A673 (cell line): Measurements from ENCODE around the gene SPATS1. TPM values are rescaled to one million over a fixed set of nuclear protein-coding genes. Genes with fewer than 3 reads are reported as not detected.

Experiments used
- BruUV-seq: library from RNA; stranded (reverse); fragments of 400-500 nt; replicated peaks from 2 replicates; lab custom pipeline; 2021; lab: Mats Ljungman, UMichigan
- CTCF ChIA-PET: fragments of 300-600 bp; sonication (Branson Sonifier 250); formaldehyde crosslinking; loops from one replicate; lab custom pipeline; 2022; ENCODE audit warnings: antibody characterized with exemption; lab: Charles Lee
- POLR2A ChIA-PET: fragments of 300-600 bp; sonication (Branson Sonifier 250); formaldehyde crosslinking; loops from one replicate; lab custom pipeline; 2022; ENCODE audit warnings: antibody characterized with exemption; ENCODE audit not compliant: low non-redundant PET; lab: Charles Lee
- DNase-seq: peaks from one replicate; pipeline ENCODE4 v3.0.0-alpha.2; 2015; ENCODE audit warnings: low spot score
- H3K27ac ChIP-seq: fragments of 200-600 bp; sonication (generic); 2 replicates; pipeline ENCODE4 v1.5.1; 2016; ENCODE audit warnings: mixed run types, low read depth, mild to moderate bottlenecking, mixed read lengths, antibody characterized with exemption, low read length; ENCODE audit not compliant: poor library complexity, severe bottlenecking
- H3K27me3 ChIP-seq: fragments of 200-600 bp; sonication (generic); replicated peaks from 2 replicates; pipeline ENCODE4 v1.6.1; 2017; ENCODE audit warnings: mixed run types, low read depth, mild to moderate bottlenecking, mixed read lengths, antibody characterized with exemption, low read length; ENCODE audit not compliant: insufficient read depth, poor library complexity
- H3K36me3 ChIP-seq: fragments of 200-600 bp; sonication (generic); 2 replicates; pipeline ENCODE4 v1.6.1; 2016; ENCODE audit warnings: mixed run types, mild to moderate bottlenecking, mixed read lengths, antibody characterized with exemption, low read length; ENCODE audit not compliant: insufficient read depth, poor library complexity, severe bottlenecking
- H3K4me1 ChIP-seq: fragments of 200-600 bp; sonication (generic); 2 replicates; pipeline ENCODE4 v1.6.1; 2017; ENCODE audit warnings: mixed run types, mild to moderate bottlenecking, mixed read lengths, antibody characterized with exemption, low read length; ENCODE audit not compliant: insufficient read depth, poor library complexity, severe bottlenecking
- H3K4me3 ChIP-seq: fragments of 200-600 bp; sonication (generic); 2 replicates; pipeline ENCODE4 v1.5.1; 2016; ENCODE audit warnings: low read depth, mixed run types, mild to moderate bottlenecking, mixed read lengths, low read length; ENCODE audit not compliant: poor library complexity, severe bottlenecking
- H3K9me3 ChIP-seq: fragments of 200-600 bp; sonication (generic); 2 replicates; pipeline ENCODE4 v1.6.1; 2016; ENCODE audit warnings: mixed run types, low read depth, mild to moderate bottlenecking, mixed read lengths, antibody characterized with exemption, low read length; ENCODE audit not compliant: poor library complexity, severe bottlenecking
- EZH2 ChIP-seq: fragments of 200-600 bp; sonication (generic); IDR thresholded peaks from 2 replicates; pipeline ENCODE4 v1.6.1; 2017; ENCODE audit warnings: borderline replicate concordance, low read depth, mild to moderate bottlenecking, mixed read lengths, antibody characterized with exemption, low read length; ENCODE audit not compliant: poor library complexity, severe bottlenecking
- intact Hi-C: fragments of 100-400 bp; cut with micrococcal nuclease; formaldehyde crosslinking; loops from one replicate; pipeline ENCODE4 v1.10.0; 2022; ENCODE audit not compliant: unreplicated experiment
- total RNA-seq: library from RNA; stranded (reverse); gene quantifications from 2 replicates; pipeline ENCODE4 v1.2.3, GENCODE V29; 2021
- TF ChIP-seq, protein P1 (sequence below): fragments of 300-800, 200-600 bp; sonication (generic); conservative IDR thresholded peaks from 2 replicates; pipeline ENCODE4 v1.5.1; 2017; ENCODE audit warnings: low read depth, mild to moderate bottlenecking, antibody characterized with exemption, low read length, moderate library complexity, mixed read lengths

Gene SPATS1
- total RNA-seq, 1 experiment from 2014 or later, result not detected

DNA sequence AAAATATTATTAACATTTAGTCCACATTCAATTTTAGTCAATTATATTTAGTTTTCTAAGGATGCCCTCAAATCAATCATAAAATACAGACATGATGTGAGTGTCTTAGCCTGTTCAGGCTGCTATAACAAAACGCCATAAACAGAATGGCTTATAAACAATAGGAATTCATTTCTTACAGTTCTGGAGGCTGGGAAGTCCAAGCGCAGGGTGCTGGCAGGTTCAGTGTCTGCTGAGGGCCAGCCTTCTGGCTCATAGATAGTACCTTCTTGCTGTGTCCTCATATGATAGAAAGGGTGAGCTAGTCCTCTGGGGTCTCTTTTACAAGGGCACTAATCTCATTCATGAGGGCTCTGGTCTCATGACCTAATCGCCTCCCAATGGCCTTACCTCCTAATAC is 35.0 kb downstream of the SPATS1 start:
- TF ChIP-seq EZH2, result no peak
- TF ChIP-seq, protein P1, sequence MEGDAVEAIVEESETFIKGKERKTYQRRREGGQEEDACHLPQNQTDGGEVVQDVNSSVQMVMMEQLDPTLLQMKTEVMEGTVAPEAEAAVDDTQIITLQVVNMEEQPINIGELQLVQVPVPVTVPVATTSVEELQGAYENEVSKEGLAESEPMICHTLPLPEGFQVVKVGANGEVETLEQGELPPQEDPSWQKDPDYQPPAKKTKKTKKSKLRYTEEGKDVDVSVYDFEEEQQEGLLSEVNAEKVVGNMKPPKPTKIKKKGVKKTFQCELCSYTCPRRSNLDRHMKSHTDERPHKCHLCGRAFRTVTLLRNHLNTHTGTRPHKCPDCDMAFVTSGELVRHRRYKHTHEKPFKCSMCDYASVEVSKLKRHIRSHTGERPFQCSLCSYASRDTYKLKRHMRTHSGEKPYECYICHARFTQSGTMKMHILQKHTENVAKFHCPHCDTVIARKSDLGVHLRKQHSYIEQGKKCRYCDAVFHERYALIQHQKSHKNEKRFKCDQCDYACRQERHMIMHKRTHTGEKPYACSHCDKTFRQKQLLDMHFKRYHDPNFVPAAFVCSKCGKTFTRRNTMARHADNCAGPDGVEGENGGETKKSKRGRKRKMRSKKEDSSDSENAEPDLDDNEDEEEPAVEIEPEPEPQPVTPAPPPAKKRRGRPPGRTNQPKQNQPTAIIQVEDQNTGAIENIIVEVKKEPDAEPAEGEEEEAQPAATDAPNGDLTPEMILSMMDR, result no peak
- ChIA-PET POLR2A (no interaction called here), CTCF (no interaction called here)
- H3K27ac ChIP-seq, result no peak overlapping the region
- intact Hi-C loops, result no loop called here
- H3K4me1 ChIP-seq, result no peaks in the 10 kb centered on the region
- no peaks in the 10 kb centered on the region for H3K27me3 ChIP-seq
- H3K4me3 ChIP-seq, result no peak overlapping the region
- DNase-seq, result no peak
- H3K36me3 ChIP-seq, result no peaks in the 10 kb centered on the region
- no TSS peak for BruUV-seq
- no peaks in the 10 kb centered on the region for H3K9me3 ChIP-seq

DNA sequence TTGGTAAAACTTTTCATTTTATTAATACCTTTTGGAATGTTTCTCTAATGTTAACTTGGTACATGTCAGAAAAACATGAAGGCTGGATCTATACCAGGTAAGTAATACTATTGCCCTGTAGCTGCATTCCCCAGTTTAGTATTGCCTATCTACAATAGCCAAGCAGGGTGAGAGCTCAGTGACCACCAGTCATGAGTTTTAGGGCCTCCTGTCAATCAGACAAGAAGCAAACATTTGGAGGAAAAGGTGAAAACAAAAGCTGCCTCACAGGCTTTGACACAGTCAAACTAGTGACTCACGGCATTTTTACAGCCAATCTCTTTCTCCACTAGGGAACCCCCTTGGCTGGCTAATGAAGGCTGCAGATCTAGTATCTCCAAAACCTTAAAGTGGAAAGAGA is 35.5 kb downstream of the SPATS1 start:
- intact Hi-C loops, result no loop called here
- Histone ChIP-seq H3K4me1 (no peaks in the 10 kb centered on the region), H3K36me3 (no peaks in the 10 kb centered on the region), H3K27me3 (no peaks in the 10 kb centered on the region), H3K27ac (no peak overlapping the region), H3K9me3 (no peaks in the 10 kb centered on the region), H3K4me3 (no peak overlapping the region)
- no TSS peak for BruUV-seq
- ChIA-PET CTCF (no interaction called here), POLR2A (no interaction called here)
- TF ChIP-seq, protein P1, result no peak
- no peak for TF ChIP-seq EZH2
- no peak for DNase-seq

DNA sequence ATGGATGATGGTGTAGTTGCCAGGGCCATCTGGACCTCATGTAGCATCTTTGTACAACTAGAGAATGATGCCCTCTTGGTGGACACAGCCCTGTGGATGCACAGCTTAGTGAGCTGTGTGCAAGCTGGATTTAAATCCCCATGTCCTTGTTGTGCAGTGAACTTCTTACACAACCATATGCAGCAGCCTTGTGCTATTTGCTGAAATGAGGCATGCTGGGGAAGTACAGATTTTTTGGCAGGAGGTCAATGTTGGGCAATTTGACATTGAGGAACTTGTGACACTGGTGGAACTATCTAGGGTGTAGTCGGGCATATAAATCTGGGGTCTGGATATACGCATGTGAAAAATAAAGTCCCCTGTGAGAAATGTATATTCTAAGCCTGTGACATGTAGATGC is 39.3 kb downstream of the SPATS1 start:
- POLR2A ChIA-PET, result no interaction called here
- Histone ChIP-seq H3K4me3 (no peak overlapping the region), H3K27ac (no peak overlapping the region), H3K4me1 (no peaks in the 10 kb centered on the region), H3K27me3 (no peaks in the 10 kb centered on the region), H3K9me3 (no peaks in the 10 kb centered on the region), H3K36me3 (no peaks in the 10 kb centered on the region)
- no TSS peak for BruUV-seq
- CTCF ChIA-PET, result no interaction called here
- intact Hi-C loops, result no loop called here
- TF ChIP-seq, protein P1, result no peak
- TF ChIP-seq EZH2, result no peak
- DNase-seq, result no peak
